RPMI8226 (cell line): ENCODE measurements around the gene ZMAT2.
"Not testable (repeated sequence)": the region's sequence is repeated elsewhere in the genome, so short reads cannot be mapped to it uniquely, and the experiment has no call there.

Experiments used
- DNase-seq: peaks from one replicate; pipeline ENCODE4 v3.0.0-alpha.2; 2015

The ZMAT2 gene

GRCh38 chr5:140700177-140701144, at the start of gene ZMAT2:
TSS of gene ZMAT2 (plus strand) at chr5:140700447. CDS start at chr5:140700461, 14 bp downstream.
- DNase-seq = peak; percentile 96

- no peak for DNase-seq
These were observed 41.4 kb upstream of the ZMAT2 start for GRCh38 chr5:140658870-140659269.

GRCh38 chr5:140660371-140660770, 39.9 kb upstream of the ZMAT2 start:
- not testable (repeated sequence) for DNase-seq

GRCh38 chr5:140664030-140664358, 36.3 kb upstream of the ZMAT2 start:
- DNase-seq = no peak

- peak; percentile 97 for DNase-seq
These were observed 35.7 kb upstream of the ZMAT2 start, which contains the start of gene WDR55 for GRCh38 chr5:140664359-140665119. TSS of gene WDR55 (plus strand) at chr5:140664904. CDS start at chr5:140664913, 9 bp downstream.

GRCh38 chr5:140671035-140671434, 29.2 kb upstream of the ZMAT2 start:
- DNase-seq = not testable (repeated sequence)

- DNase-seq = no peak
These were observed 28.6 kb upstream of the ZMAT2 start for GRCh38 chr5:140671472-140672125.

- peak; percentile 7 for DNase-seq
These were observed 27.6 kb upstream of the ZMAT2 start for GRCh38 chr5:140672455-140673186.

- no peak for DNase-seq
These were observed 26.9 kb upstream of the ZMAT2 start, which contains the start of gene DND1 for GRCh38 chr5:140673187-140673976. TSS of gene DND1 (minus strand) at chr5:140673576. CDS start at chr5:140673542, 34 bp downstream.

GRCh38 chr5:140674211-140674610, 26.0 kb upstream of the ZMAT2 start:
- DNase-seq = no peak

- no peak for DNase-seq
These were observed 25.6 kb upstream of the ZMAT2 start for GRCh38 chr5:140674629-140675028.

- no peak for DNase-seq
These were observed 22.3 kb upstream of the ZMAT2 start for GRCh38 chr5:140677947-140678346.

GRCh38 chr5:140678993-140679392, 21.3 kb upstream of the ZMAT2 start:
- DNase-seq = no peak

- no peak for DNase-seq
These were observed 9.8 kb upstream of the ZMAT2 start for GRCh38 chr5:140690376-140690932.

GRCh38 chr5:140690941-140691924, 9.0 kb upstream of the ZMAT2 start, which contains the start of the genes HARS1 and HARS2:
TSS of gene HARS1 (minus strand) at chr5:140691370. CDS start at chr5:140691304, 66 bp downstream.
TSS of gene HARS2 (plus strand) at chr5:140691455. CDS start at chr5:140691649, 194 bp downstream.
- peak; percentile 94 for DNase-seq

GRCh38 chr5:140694276-140694675, 6.0 kb upstream of the ZMAT2 start:
- no peak for DNase-seq

- no peak for DNase-seq
These were observed 3.3 kb upstream of the ZMAT2 start for GRCh38 chr5:140696891-140697492.

GRCh38 chr5:140707812-140708211, 7.6 kb downstream of the ZMAT2 start:
- DNase-seq = no peak

- DNase-seq = not testable (repeated sequence)
These were observed 8.5 kb downstream of the ZMAT2 start for GRCh38 chr5:140708787-140709186.
